ENCODE data around the gene OR2J2.

- no peak for TF ChIP-seq EZH2 (IDR thresholded peaks at IDR 0.05; ENCODE audit: borderline replicate concordance, low read depth, low read length, poor library complexity, severe bottlenecking)
- TF ChIP-seq, protein P1, sequence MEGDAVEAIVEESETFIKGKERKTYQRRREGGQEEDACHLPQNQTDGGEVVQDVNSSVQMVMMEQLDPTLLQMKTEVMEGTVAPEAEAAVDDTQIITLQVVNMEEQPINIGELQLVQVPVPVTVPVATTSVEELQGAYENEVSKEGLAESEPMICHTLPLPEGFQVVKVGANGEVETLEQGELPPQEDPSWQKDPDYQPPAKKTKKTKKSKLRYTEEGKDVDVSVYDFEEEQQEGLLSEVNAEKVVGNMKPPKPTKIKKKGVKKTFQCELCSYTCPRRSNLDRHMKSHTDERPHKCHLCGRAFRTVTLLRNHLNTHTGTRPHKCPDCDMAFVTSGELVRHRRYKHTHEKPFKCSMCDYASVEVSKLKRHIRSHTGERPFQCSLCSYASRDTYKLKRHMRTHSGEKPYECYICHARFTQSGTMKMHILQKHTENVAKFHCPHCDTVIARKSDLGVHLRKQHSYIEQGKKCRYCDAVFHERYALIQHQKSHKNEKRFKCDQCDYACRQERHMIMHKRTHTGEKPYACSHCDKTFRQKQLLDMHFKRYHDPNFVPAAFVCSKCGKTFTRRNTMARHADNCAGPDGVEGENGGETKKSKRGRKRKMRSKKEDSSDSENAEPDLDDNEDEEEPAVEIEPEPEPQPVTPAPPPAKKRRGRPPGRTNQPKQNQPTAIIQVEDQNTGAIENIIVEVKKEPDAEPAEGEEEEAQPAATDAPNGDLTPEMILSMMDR (conservative IDR thresholded peaks at IDR 0.05; ENCODE audit: low read depth, low read length), result no peak
These were observed 28.4 kb upstream of the OR2J2 start for GRCh38 chr6:29142309-29142708.

Measured in A673 (cell line).